Stimulated activated CD8-positive, alpha-beta memory T cell treated with anti-CD3 and anti-CD28 coated beads, Interleukin-7, amount 100 ng/mL, for 24 hours (primary cell): ENCODE measurements around the gene HOXC6.

ENCODE experiments used
- DNase-seq: peaks from one replicate; pipeline ENCODE4 v3.0.0-alpha.2; 2020; ENCODE audit warnings: low read depth

Gene HOXC6

GRCh38 chr12:53990311-53991076 is 37.7 kb upstream of the HOXC6 start:
- no peak for DNase-seq

GRCh38 chr12:53991077-53991460 is 37.2 kb upstream of the HOXC6 start:
- no peak for DNase-seq

- DNase-seq, result no peak
These were observed 35.8 kb upstream of the HOXC6 start for GRCh38 chr12:53992377-53992889.

GRCh38 chr12:53993162-53994008 is 34.9 kb upstream of the HOXC6 start:
- DNase-seq, result no peak

DNA sequence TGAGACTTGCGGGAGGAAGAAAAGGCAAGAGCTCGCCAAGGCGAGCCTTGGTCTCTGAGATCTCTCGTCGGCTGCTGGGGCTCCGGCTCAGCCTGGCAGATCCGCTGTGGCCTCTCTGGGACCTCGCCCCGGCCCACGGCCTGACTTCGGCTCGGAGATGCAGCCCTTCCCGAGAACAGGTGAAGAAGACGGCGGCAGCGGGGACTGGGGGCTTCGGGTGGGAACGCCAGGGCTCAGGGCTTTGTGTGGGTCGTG is 34.3 kb upstream of the HOXC6 start:
- DNase-seq, result no peak

GRCh38 chr12:53994264-53995001 is 33.8 kb upstream of the HOXC6 start:
- DNase-seq, result no peak

GRCh38 chr12:53995002-53995377 is 33.2 kb upstream of the HOXC6 start:
- no peak for DNase-seq

- DNase-seq, result no peak
These were observed 32.6 kb upstream of the HOXC6 start for GRCh38 chr12:53995378-53996239.

DNA sequence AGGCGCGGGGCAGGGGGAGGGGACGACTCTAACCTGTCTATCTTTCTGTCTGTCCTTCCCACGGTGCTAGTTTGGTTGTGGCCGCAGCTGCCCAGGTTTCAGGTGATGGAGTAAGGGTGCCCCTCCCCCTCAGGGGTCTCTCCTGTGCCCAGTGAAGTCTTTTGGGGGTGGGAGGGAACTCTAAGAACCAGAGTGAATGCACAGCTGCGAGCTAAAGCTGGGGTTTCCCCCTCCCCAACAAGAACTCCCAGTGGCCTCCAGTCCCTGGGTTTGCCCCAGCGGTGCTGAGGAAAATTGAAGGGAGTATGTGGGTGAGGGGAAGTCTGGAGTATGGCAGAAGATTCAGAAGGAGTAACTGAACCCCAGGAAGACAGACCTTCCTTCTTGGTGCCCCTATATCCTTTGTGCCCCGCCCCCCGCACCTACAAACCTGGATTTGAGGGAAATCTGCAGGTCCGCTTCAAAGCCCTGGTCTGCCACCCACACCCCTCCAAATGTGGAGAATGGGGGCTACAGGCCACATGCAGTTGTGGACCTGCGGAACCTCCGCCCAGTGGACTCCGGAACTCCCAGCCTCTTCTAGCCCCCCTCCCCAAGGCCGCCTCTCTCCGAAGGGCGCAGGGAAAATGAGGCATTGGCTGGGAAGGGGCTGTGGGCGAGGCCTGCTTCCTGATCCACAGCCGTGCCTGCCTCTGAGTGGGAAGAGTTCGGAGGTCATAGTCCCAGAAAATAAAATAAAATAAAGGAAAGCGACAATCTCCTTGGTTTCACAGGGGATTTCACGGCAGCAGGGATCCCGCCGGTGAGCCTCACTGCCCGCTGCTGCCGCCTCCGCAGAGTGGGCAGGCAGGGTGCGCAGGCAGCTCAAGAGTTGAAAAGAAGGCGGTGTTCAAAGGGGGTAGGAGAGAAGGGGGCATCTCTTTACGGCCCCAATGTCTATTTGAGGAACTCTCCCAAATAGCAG is 31.7 kb upstream of the HOXC6 start:
- no peak for DNase-seq

DNA sequence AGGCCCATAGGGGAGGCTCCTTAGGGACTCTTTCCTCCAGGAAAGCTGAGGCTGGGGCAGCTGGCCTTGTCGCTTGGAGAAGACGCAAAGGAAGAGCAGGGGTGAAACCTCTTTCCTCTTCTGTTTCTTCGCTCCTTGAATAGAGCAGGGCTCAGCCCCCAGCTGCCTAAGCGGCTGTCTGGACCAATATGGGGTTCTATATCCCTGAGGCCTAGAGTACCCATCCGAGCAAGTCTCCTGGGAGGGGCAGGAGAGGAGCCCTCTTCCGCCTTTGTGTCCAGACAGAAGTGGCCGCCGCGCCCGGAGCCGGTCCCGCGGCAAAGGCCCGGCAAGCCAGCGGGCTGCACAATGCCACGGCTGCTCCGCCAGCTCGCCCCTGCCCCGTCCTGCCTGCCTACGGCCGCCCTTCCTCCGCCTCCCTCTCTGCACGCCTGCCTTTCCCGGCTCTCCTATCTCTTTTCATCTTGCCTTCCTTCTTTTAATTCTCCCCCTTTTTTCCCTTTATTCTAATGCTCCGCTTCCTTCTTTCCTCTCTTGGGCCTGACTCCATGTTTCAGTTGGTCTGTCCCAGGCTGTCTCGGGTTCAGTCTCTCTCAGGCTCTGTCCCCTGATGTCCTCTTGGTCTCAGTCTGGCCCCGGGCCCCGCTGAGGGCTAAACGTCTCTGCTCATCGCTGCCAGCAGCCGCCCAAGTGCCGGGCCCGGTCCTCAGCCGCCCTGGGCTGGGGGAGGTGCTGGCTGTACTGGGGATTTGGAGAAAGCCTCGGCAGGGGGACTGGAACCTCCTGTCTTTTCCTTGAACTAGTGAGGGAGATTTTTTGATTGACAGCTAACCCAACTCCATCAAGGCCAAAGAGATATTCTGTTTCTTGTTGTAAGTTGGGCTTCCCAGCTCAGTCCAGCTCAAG is 30.8 kb upstream of the HOXC6 start:
- DNase-seq, result no peak

- no peak for DNase-seq
These were observed 29.9 kb upstream of the HOXC6 start for GRCh38 chr12:53998110-53998899.

DNA sequence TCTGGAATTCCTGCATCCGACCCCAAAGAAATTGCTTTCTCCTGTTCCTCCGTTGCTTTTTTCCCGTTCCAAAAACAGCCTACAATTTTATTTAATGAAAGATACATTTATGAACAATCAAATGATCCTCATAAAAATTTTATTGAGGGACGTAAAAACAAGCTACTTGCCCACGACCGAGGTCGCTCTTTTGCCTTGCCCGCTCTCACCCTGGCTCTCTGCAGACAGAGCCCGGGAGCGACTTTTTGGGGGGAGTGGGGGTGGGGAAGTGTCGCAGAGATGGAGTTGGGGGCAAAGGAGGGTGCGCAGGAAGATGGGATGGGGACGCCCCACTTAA is 29.4 kb upstream of the HOXC6 start:
- no peak for DNase-seq

DNA sequence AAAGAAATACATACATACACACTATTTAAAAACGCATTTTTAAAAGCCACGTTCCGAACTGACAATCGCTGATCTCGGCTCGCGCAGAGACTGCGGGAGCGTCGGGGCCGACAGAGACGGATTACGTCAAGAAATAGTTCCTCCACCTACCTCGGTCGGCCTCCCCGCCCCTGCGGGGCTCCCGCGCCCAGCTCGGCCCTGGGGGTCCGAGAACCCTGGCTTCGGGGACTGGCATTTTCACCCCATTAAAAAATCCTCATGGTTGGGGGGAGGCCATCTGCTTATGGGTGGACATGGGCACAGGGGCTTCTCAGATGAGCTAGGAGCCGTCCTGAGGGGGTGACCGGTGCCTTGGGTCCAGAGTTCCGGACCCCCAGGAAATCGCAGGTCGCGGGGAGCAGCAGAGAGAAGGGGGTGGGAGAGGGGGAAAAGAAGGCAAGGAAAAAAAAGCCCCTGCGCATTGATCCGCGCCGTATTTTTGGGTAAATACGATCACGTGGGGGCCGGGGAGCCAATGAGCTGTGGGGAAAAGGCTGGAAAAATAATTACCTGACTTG is 28.6 kb upstream of the HOXC6 start:
- DNase-seq, result no peak

DNA sequence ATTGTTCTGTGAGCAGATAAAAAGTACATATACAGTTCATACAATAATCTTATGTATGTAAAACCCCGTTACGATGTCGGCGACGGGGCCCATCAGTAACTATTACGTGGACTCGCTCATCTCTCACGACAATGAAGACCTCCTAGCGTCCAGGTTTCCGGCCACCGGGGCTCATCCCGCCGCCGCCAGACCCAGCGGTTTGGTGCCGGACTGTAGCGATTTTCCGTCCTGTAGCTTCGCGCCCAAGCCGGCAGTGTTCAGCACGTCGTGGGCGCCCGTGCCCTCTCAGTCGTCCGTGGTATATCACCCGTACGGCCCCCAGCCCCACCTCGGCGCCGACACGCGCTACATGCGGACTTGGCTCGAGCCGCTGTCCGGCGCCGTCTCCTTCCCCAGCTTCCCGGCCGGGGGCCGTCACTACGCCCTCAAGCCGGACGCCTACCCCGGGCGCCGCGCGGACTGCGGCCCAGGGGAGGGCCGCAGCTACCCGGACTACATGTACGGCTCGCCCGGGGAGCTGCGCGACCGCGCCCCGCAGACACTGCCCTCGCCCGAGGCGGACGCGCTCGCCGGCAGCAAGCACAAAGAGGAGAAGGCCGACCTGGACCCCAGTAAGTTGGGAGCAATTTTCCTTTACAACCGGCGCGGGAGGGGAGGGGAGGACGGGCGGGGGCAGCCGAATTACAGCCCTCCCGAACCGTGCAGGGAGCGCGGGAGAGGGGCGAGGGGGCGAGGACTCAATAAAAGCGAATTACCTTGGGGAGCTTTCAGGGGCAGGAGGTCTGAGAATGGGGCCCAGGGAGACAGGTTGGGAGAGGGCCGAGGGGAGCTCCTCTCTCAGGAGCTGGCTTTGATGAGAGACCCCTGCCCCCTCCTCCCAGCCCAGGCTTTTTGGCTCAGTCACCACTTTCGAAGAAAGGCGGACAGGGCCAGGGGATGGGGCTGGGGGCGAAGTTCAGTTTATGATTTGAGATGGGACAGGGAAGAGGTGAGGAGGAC is 27.8 kb upstream of the HOXC6 start, which contains the start of gene HOXC9:
HOXC9 (plus strand) TSS at position 46 of the 999 bp plus-strand sequence; CDS start at position 74, 28 bp downstream.
- no peak for DNase-seq

DNA sequence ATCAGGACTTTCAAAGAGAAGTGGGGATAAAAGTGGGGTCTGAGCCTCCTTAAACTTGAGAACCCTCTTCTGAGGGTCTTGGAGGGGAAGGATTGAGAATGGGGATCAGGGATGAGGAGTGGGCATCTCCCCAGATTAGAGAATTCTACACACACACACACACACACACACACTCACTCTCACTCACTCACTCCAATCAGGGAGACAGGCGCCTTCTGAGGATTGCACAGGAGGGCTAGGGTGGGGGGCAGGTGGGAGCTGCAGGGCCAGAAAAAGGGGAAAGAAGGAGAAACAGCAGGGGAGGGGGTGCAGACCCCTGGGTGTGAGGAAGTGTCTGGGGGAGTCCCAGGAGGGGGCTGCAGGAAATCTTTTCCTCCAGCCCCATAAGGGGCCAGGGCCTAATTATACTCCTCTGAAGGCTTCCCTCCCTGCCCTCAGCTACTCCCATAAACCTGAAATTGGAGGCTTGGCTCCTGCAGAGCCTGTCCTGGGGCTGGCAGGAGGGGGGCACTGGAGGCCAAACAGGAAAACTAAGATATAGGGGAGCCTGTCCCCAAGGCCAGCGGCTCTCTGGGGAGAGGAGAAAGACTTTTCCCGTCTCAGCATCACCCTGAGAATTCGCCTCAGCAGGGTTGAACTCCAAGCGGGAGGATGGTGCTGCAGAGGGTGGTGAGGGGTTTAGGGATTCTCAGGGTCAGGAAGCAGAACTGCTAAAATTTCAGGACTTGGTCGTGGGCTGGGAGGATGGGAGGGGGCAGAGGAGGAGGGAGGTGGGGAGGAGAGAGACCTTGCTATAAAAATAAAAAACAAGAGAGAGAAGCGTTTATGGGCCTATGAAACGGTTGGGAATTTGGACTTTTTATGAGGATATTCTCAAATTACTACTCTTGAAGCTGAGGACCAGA is 26.7 kb upstream of the HOXC6 start:
- no peak for DNase-seq

DNA sequence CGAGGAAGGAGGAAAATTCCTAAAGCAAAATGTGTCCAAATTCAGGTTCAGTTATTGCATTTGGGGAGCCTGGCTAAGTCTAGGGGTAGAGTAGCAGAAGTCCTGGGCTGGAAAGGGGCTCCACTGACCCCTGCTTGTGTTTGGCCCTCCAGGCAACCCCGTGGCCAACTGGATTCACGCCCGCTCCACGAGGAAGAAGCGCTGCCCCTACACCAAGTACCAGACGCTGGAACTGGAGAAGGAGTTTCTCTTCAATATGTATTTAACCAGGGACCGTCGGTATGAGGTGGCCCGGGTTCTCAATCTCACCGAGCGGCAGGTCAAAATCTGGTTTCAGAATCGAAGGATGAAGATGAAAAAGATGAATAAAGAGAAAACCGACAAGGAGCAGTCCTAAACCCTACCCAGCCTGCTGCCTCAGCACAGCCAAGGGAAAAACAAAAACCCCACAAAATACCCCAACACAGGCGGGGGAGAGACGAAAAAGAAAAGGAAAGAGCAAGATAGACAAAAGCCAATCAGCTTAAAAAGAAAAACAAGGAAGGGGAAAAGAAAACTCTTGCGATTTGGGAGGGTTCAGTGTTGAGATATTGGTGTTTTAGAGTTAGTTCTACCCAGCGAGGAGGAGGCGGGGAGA is 25.8 kb upstream of the HOXC6 start:
- DNase-seq, result no peak
